ENCODE data around the gene SPRY2.

SPRY2 gene

DNA sequence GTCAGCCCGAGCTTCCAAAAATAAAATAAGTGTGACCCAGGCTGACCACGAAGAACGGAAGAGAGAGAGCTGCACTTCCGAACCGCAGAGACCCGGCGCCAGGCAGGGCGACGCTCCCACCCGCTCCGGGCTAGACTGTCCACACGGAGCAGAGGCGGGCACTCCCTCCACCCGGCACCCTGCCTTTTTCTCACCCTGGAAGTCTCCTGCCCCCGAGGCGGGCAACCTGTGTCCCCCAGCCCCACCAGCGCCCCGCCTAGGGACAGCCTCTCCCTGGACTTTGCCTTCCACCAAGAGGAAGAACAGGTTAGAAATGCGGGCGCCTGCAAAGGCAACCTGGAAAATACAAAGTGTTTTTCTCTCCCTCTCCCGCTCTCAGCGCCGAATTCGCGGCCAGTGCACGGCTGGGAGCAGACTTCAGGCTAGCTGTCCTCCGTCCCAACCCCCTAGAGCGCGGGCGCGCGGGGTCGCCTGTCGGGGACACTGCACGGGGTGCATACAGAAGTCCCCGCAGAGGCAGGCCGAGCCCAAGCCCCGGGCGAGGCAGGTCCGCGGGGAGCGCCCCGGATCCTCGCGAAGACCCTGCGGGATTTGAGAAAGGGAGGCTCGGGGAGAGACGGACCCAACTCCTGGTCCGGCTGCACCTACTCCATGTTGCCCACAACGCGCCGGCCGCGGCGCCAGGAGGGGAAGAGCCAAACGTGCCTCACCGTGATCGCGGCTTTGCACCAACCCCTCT is 845 bp downstream of the SPRY2 start:
- TF ChIP-seq, protein P1, sequence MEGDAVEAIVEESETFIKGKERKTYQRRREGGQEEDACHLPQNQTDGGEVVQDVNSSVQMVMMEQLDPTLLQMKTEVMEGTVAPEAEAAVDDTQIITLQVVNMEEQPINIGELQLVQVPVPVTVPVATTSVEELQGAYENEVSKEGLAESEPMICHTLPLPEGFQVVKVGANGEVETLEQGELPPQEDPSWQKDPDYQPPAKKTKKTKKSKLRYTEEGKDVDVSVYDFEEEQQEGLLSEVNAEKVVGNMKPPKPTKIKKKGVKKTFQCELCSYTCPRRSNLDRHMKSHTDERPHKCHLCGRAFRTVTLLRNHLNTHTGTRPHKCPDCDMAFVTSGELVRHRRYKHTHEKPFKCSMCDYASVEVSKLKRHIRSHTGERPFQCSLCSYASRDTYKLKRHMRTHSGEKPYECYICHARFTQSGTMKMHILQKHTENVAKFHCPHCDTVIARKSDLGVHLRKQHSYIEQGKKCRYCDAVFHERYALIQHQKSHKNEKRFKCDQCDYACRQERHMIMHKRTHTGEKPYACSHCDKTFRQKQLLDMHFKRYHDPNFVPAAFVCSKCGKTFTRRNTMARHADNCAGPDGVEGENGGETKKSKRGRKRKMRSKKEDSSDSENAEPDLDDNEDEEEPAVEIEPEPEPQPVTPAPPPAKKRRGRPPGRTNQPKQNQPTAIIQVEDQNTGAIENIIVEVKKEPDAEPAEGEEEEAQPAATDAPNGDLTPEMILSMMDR (conservative IDR thresholded peaks at IDR 0.05): no peak
- H3K27ac ChIP-seq: peak overlapping the region; percentile 88

DNA sequence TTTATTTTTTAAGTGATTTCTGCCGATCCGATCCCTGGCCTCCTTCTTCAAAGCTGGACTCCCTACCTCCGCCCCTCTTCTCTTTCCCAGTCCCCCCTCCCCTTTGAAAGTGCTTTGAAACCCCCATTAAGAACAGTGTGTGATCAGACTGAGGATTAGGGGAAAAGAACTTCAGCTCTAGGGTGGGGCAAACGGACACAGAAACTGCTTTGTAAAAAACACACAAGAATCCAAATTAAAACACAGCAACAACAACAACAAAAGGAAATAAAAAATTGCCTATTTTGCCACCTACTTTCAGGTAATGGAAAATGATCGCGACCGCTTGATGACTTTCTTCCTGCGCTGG is 1.4 kb downstream of the SPRY2 start:
- TF ChIP-seq, protein P1 (conservative IDR thresholded peaks at IDR 0.05): no peak
- peak overlapping the region; percentile 88 for H3K27ac ChIP-seq

DNA sequence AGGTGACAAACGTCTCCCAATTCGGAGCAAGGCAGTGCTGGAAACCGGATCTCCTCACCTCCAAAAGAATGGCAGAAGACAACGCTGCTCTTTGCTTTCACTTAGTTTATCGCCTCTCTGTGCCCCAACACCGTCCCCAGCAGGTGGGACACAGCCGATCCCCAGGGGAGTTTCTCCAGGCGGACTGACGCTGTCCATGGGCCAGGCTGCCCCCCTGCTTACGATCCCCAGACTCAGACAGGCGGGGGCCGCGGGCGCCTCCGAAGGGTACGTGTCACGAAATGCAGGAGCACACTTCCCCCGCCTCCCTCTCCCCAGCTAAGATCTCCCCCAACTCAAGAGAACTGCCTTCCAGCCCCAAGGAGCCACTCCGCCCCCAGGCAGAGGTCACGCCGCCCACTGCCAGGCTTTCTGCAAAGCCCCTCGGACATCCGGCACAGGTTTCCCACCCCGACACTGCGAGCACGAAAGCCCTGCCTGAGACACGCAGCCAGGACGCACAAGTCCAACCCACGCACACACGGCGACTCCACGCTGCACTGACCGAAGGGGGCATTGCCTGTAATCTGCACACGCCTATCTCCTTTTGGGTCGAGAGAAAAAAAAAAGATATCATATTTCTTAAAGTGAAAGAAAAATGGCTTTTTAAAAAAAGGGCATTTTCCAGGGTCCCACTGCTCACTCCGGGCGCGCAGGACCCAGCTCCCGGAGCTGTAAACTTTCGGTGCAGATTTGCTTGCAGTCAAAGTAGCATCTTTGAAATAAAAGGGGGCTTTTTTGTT is 2.0 kb downstream of the SPRY2 start:
- TF ChIP-seq, protein P1 (conservative IDR thresholded peaks at IDR 0.05): peak; percentile 52
- H3K27ac ChIP-seq: peak overlapping the region; percentile 88

DNA sequence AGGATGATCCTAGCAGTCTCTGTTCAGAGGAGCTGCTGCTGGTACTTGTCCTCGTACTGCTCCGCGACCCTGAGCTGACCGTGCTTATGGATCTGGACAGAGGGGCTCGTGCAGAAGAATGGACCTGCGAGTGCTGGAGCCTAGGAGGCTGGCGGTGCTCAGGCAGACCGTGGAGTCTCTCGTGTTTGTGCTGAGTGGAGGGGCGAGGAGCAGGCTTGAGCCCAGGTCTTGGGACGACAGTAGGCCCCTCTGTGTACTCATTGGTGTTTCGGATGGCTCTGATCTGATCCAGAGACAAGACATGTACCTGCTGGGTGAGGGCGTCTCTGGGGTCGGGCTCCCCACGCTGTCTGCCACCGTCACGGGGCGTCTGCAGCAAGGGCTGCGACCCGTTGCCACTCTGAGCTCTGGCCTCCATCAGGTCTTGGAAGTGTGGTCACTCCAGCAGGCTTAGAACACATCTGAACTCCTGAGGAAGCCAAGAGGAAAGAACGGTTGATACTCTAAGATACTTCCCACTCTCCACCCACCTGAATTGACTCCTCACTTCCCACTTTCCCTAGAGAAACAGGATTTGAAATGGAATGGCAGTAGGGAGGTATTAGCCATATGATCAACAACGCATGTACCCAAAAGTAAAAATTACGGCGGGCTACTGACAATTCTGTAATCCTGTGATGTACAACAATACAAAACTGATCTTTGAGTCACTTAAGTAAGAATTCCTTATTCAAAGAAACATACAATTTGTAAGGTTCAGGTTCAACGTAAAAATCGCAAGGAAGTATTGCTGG is 3.4 kb downstream of the SPRY2 start:
- H3K27ac ChIP-seq: no peak overlapping the region
- TF ChIP-seq, protein P1 (conservative IDR thresholded peaks at IDR 0.05): no peak

DNA sequence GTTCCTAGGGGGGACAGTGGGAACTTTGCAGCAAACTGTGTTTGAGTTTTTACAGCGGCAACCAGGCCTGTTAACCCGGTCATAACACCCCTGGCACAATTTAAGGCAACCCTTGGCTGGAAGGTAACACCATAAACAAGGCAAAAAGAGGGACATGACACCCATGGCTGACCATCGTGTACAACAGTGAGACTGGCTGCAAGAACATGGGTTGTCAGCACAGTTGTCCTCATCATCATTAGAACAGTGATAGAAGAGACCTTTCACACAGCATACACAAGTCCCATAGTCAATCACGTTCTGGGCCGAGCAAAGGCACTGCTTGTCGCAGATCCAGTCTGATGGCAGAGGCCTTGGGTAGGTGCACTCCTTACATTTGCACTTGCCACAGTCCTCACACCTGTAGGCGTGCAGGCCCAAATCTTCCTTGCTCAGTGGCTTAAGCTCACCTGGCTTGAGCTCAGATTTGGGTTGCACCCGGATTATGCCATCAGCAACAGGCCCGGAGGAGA is 4.1 kb downstream of the SPRY2 start:
- TF ChIP-seq, protein P1 (conservative IDR thresholded peaks at IDR 0.05): no peak
- H3K27ac ChIP-seq: no peak overlapping the region

DNA sequence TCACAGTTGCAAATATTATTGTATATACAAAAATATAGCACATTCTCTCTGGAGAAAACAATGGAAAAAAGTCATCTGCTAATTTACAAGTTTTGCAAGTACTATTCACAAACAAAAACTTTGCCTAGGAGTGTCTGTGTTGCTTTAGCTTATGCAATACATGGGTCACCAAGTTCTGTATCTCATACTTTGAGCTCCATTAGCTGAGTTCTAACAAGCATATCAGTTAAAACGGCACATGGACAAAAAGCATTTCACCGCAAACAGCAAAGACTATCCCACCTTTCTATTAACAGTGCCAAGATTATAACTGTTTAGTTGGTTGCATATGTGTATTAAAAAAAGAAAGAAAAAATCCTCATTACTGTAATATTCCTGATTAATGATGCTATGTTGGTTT is 4.6 kb downstream of the SPRY2 start:
- TF ChIP-seq, protein P1 (conservative IDR thresholded peaks at IDR 0.05): no peak
- H3K27ac ChIP-seq: no peak overlapping the region
